ENCODE measurements around the gene PRM2. TPM values are rescaled to one million over a fixed set of nuclear protein-coding genes. Genes with fewer than 3 reads are reported as not detected.
A peak's percentile ranks its signal among the peaks of the same experiment; 100 is the strongest.

PRM2 gene
- total and polyA plus RNA-seq, 2 of the 8 experiments (the other 6 are each of a cell fraction or from before 2014, with no cell fraction given) = not detected

- H3K18ac ChIP-seq (ENCODE audit: extremely low read depth, low read length) = no peak overlapping the region
- no peak overlapping the region for H4K91ac ChIP-seq (replicated peaks; ENCODE audit: insufficient read length, low read length)
- no peak overlapping the region for H2BK120ac ChIP-seq (replicated peaks; ENCODE audit: low read depth, low read length)
- peak overlapping the region; percentile 33; the same call in 1 of the 2 replicates for H2AK5ac ChIP-seq (ENCODE audit: low read depth, low read length)
- H3K14ac ChIP-seq (ENCODE audit: insufficient read length) = no peak overlapping the region
- no peak overlapping the region for H3K9ac ChIP-seq (replicated peaks in 1 of 4; ENCODE audit: extremely low read depth in 1 of 4, low read depth in 3 of 4, low read length in 3 of 4)
- WGBS, 2 experiments (ENCODE audit: extremely low coverage in 1 of 2, insufficient coverage in 1 of 2, insufficient read length in 1 of 2, insufficient replicate concordance in 2 of 2, low coverage in 1 of 2, low lambda C conversion rate in 2 of 2, missing lambda C conversion rate in 1 of 2) = 88% methylated on average over 11 of the region's 11 CpGs; no CpG with 5 or more reads in 1 of the 2 experiments
- H3K56ac ChIP-seq (replicated peaks; ENCODE audit: insufficient read length, low read depth, low read length) = no peak overlapping the region
- ChIA-PET CTCF (ENCODE audit: partially characterized antibody) (interaction anchor here (0.9 to 1.9 kb wide), 4 partner anchors 9 to 76 kb away, joined by 3 to 8 read pairs (median 5); no protein-coding TSS in a partner anchor), POLR2A (ENCODE audit: partially characterized antibody) (interaction anchor here (0.6 to 0.8 kb wide), 3 partner anchors 11 to 63 kb away, joined by 3 read pairs; no protein-coding TSS in a partner anchor)
- no peaks in the 10 kb centered on the region for H3K27me3 ChIP-seq (replicated peaks in 1 of 4; ENCODE audit: control insufficient read depth in 3 of 4, extremely low read depth in 1 of 4, insufficient read depth in 3 of 4, low read length in 3 of 4)
- H3K23me2 ChIP-seq (ENCODE audit: low read depth, low read length) = no peaks in the 10 kb centered on the region
- H4K5ac ChIP-seq (ENCODE audit: insufficient read length, low read depth, low read length) = no peak overlapping the region
- H2BK20ac ChIP-seq (ENCODE audit: low read length) = no peak overlapping the region
- H3K9me3 ChIP-seq (ENCODE audit: insufficient read depth in 2 of 2, low read depth in 1 of 2, low read length in 1 of 2) = no peaks in the 10 kb centered on the region
- no peak overlapping the region for H3K4me3 ChIP-seq (ENCODE audit: extremely low read depth in 1 of 4, insufficient read depth in 2 of 4, low read depth in 3 of 4, low read length in 4 of 4)
- H3K4me2 ChIP-seq (ENCODE audit: insufficient read depth in 1 of 2, low read depth in 2 of 2, low read length in 2 of 2) = no peak overlapping the region
- H2BK12ac ChIP-seq (ENCODE audit: low read depth, low read length) = no peak overlapping the region
- no peak for FAIRE-seq
- H4K8ac ChIP-seq (ENCODE audit: extremely low read depth, insufficient read depth, low read length) = no peak overlapping the region
- H3K4me1 ChIP-seq (replicated peaks in 1 of 4; ENCODE audit: control insufficient read depth in 3 of 4, insufficient read depth in 4 of 4, low read length in 3 of 4) = peaks cover 0 to 5% (median 2%) of the 10 kb centered on the region in 4 experiments; a peak in 2 of 7 replicates
- H3K27ac ChIP-seq (ENCODE audit: low read depth, low read length) = no peak overlapping the region
- H2AFZ ChIP-seq (ENCODE audit: low read length) = no peak overlapping the region
- peak overlapping the region; percentile 72; the same call in 1 of the 2 replicates for H2BK15ac ChIP-seq (ENCODE audit: low read length)
- H3K23ac ChIP-seq (ENCODE audit: insufficient read length) = no peak overlapping the region
- H4K20me1 ChIP-seq (replicated peaks in 1 of 2; ENCODE audit: control insufficient read depth in 1 of 2, insufficient read depth in 2 of 2, low read length in 2 of 2) = no peaks in the 10 kb centered on the region
- no peak for DNase-seq (ENCODE audit: low read depth in 1 of 2, low spot score in 2 of 2)
- H3K79me2 ChIP-seq (ENCODE audit: control insufficient read depth in 1 of 2, insufficient read depth in 2 of 2, low read length in 2 of 2) = no peaks in the 10 kb centered on the region
- no peak overlapping the region for H2BK5ac ChIP-seq (ENCODE audit: low read depth, low read length)
- no peaks in the 10 kb centered on the region for H3K79me1 ChIP-seq (ENCODE audit: low read depth, low read length)
- no peaks in the 10 kb centered on the region for H3K36me3 ChIP-seq (ENCODE audit: control insufficient read depth in 2 of 4, insufficient read depth in 4 of 4, low read length in 3 of 4)
- H3K4ac ChIP-seq (replicated peaks; ENCODE audit: insufficient read length, low read depth, low read length) = no peak overlapping the region
- TF ChIP-seq KDM1A (IDR thresholded peaks at IDR 0.05; ENCODE audit: borderline replicate concordance, low read length) = no peak
- no peak for TF ChIP-seq CREB1 (IDR thresholded peaks at IDR 0.05)
- TF ChIP-seq USF2 (IDR thresholded peaks at IDR 0.05; ENCODE audit: low read length) = no peak
- no peak for TF ChIP-seq SP1 (IDR thresholded peaks at IDR 0.05; ENCODE audit: low read depth, low read length)
- no peak for TF ChIP-seq SIRT6 (IDR thresholded peaks at IDR 0.05; ENCODE audit: low read length)
- no peak for TF ChIP-seq JUN (IDR thresholded peaks at IDR 0.05; ENCODE audit: low read depth, low read length)
- TF ChIP-seq KDM5A (IDR thresholded peaks at IDR 0.05; ENCODE audit: low read length) = no peak
- no peak for TF ChIP-seq CHD2 (IDR thresholded peaks at IDR 0.05; ENCODE audit: low read length)
- no peak for TF ChIP-seq BCL11A (IDR thresholded peaks at IDR 0.05; ENCODE audit: low read depth in 2 of 2, low read length in 2 of 2)
- TF ChIP-seq RNF2 (IDR thresholded peaks at IDR 0.05; ENCODE audit: borderline replicate concordance, low read depth, low read length, missing control alignments, poor library complexity, severe bottlenecking) = no peak
- no peak for TF ChIP-seq EGR1 (IDR thresholded peaks at IDR 0.05; ENCODE audit: borderline replicate concordance, low read depth, low read length)
- TF ChIP-seq SP2 (IDR thresholded peaks at IDR 0.05; ENCODE audit: low read length) = no peak
- TF ChIP-seq ZNF274 (IDR thresholded peaks at IDR 0.05; ENCODE audit: borderline replicate concordance, extremely low read depth, low read length) = no peak
These were observed 765 bp upstream of the PRM2 start for GRCh38 chr16:11276896-11277593.

Data from H1 (cell line).